HCT116 (cell line): ENCODE data around the gene SELE. TPM values are rescaled to one million over a fixed set of nuclear protein-coding genes. Genes with fewer than 3 reads are reported as not detected.

Experiments used
- ATAC-seq: fragments of 200-7000 bp; cut with Tn5 transposase; 2 replicates; pipeline ENCODE4 v1.9.1; 2020; ENCODE audit warnings: mild to moderate bottlenecking, moderate library complexity
- BruUV-seq: library from RNA; stranded (reverse); fragments of 400-500 nt; replicated peaks from 2 replicates; lab custom pipeline; 2021; lab: Mats Ljungman, UMichigan
- CTCF ChIA-PET: fragments of 300-600 bp; sonication (Branson Sonifier 250); formaldehyde crosslinking; loops from one replicate; lab custom pipeline; 2021; ENCODE audit warnings: antibody characterized with exemption; lab: Charles Lee
- POLR2A ChIA-PET: fragments of 300-600, 350-600 bp; sonication (Branson Sonifier 250); formaldehyde crosslinking; loops from one replicate; lab custom pipeline; 2021; ENCODE audit warnings: antibody characterized with exemption; lab: Charles Lee
- RAD21 ChIA-PET, 2 experiments: fragments of 300-600 bp; sonication (Branson Sonifier 250); formaldehyde crosslinking; loops; one replicate each; lab custom pipeline; 2023; ENCODE audit warnings: low total read pairs in 2 of 2; ENCODE audit not compliant: uncharacterized antibody in 2 of 2, unreplicated experiment in 2 of 2, low non-redundant PET in 1 of 2; lab: Charles Lee
- DNase-seq: peaks from one replicate; pipeline ENCODE4 v3.0.0-alpha.2; 2010; ENCODE audit warnings: low read depth, low spot score
- H2AFZ ChIP-seq: fragments of 200-600 bp; shearing (Covaris generic), sonication (generic); 2 replicates; pipeline ENCODE4 v1.6.1; 2017; ENCODE audit warnings: low read depth, mixed run types, mixed read lengths, antibody characterized with exemption, low read length; ENCODE audit not compliant: poor library complexity, severe bottlenecking
- H3K27ac ChIP-seq: 2 replicates; pipeline ENCODE4 v1.5.1; 2012; ENCODE audit warnings: low read depth, low read length
- H3K27me3 ChIP-seq: fragments of 200-600 bp; sonication (generic); 2 replicates; pipeline ENCODE4 v1.6.1; 2016; ENCODE audit warnings: mixed run types, low read length, mixed read lengths; ENCODE audit not compliant: insufficient read depth
- H3K36me3 ChIP-seq, 2 experiments: fragments of 200-500 bp in 1 of 2; fragments of 200-600 bp in 1 of 2; sonication (Bioruptor generic) in 1 of 2; sonication (generic) in 1 of 2; 2 replicates each; pipeline versions ENCODE4 v1.5.1 to v1.6.1; 2014 to 2016; ENCODE audit warnings: low read length in 2 of 2, inconsistent platforms in 1 of 2, mixed read lengths in 1 of 2, mixed run types in 1 of 2; ENCODE audit not compliant: insufficient read depth in 2 of 2, control insufficient read depth in 1 of 2
- H3K4me1 ChIP-seq, 2 experiments: fragments of 200-600 bp in 1 of 2; sonication (generic) in 1 of 2; 2 replicates each; pipeline versions ENCODE4 v1.5.1 to v1.6.1; 2012 to 2017; ENCODE audit warnings: low read length in 2 of 2, inconsistent platforms in 1 of 2, mild to moderate bottlenecking in 1 of 2, mixed read lengths in 1 of 2, mixed run types in 1 of 2, moderate library complexity in 1 of 2; ENCODE audit not compliant: insufficient read depth in 2 of 2, control insufficient read depth in 1 of 2
- H3K4me2 ChIP-seq: fragments of 200-600 bp; sonication (generic); 2 replicates; pipeline ENCODE4 v1.6.1; 2017; ENCODE audit warnings: mixed run types, low read length, mixed read lengths
- H3K4me3 ChIP-seq, 2 experiments: fragments of 200-600 bp in 1 of 2; sonication (generic) in 1 of 2; replicated peaks in 1 of 2; 2 replicates each; pipeline ENCODE4 v1.5.1; 2011 to 2016; ENCODE audit warnings: low read length in 2 of 2, control low read depth in 1 of 2, low read depth in 1 of 2, mild to moderate bottlenecking in 1 of 2, mixed read lengths in 1 of 2, mixed run types in 1 of 2
- H3K79me2 ChIP-seq: fragments of 200-600 bp; sonication (generic); 2 replicates; pipeline ENCODE4 v1.6.1; 2017; ENCODE audit warnings: mild to moderate bottlenecking, mixed run types, low read length, moderate library complexity, mixed read lengths; ENCODE audit not compliant: insufficient read depth
- H3K9ac ChIP-seq: fragments of 200-600 bp; sonication (generic); 2 replicates; pipeline ENCODE4 v1.6.1; 2016; ENCODE audit warnings: low read length, mixed read lengths
- H3K9me2 ChIP-seq: fragments of 200-600 bp; sonication (generic), shearing (Covaris generic); 2 replicates; pipeline ENCODE4 v1.6.1; 2017; ENCODE audit warnings: mixed run types, mild to moderate bottlenecking, moderate library complexity; ENCODE audit not compliant: insufficient read depth
- H3K9me3 ChIP-seq, 2 experiments: fragments of 200-500 bp in 1 of 2; fragments of 200-600 bp in 1 of 2; sonication (Bioruptor generic) in 1 of 2; sonication (generic) in 1 of 2; 2 replicates each; pipeline ENCODE4 v1.6.1; 2014 to 2017; ENCODE audit warnings: low read length in 2 of 2, mixed read lengths in 2 of 2, inconsistent platforms in 1 of 2, low read depth in 1 of 2, mild to moderate bottlenecking in 1 of 2, mixed run types in 1 of 2, moderate library complexity in 1 of 2; ENCODE audit not compliant: control insufficient read depth in 1 of 2, insufficient read depth in 1 of 2
- H4K20me1 ChIP-seq: fragments of 200-600 bp; sonication (generic), shearing (Covaris generic); 2 replicates; pipeline ENCODE4 v1.6.1; 2017; ENCODE audit warnings: mixed run types, mild to moderate bottlenecking, moderate library complexity; ENCODE audit not compliant: insufficient read depth
- CBX3 ChIP-seq: IDR thresholded peaks from 2 replicates; pipeline ENCODE4 v1.6.1; 2012; ENCODE audit warnings: low read depth
- CTCF ChIP-seq, 3 experiments: fragments of 200-600 bp in 1 of 3; sonication (generic) in 1 of 3; IDR thresholded peaks in 2 of 3; conservative IDR thresholded peaks in 1 of 3; 2 replicates each; pipeline ENCODE4 v1.5.1; 2012 to 2017; ENCODE audit warnings: low read depth in 2 of 3, low read length in 2 of 3, antibody characterized with exemption in 1 of 3, borderline replicate concordance in 1 of 3, control low read depth in 1 of 3, mild to moderate bottlenecking in 1 of 3, mixed read lengths in 1 of 3, mixed run types in 1 of 3, moderate library complexity in 1 of 3; ENCODE audit not compliant: insufficient read depth in 1 of 3
- EZH2phosphoT487 ChIP-seq: fragments of 200-600 bp; IDR thresholded peaks from 2 replicates; pipeline ENCODE4 v1.6.1; 2018; ENCODE audit warnings: antibody characterized with exemption, borderline replicate concordance
- FOSL1 ChIP-seq: IDR thresholded peaks from 2 replicates; pipeline ENCODE4 v1.6.1; 2012; ENCODE audit warnings: low read depth
- JUND ChIP-seq: IDR thresholded peaks from 2 replicates; pipeline ENCODE4 v1.6.1; 2012
- SP1 ChIP-seq: IDR thresholded peaks from 2 replicates; pipeline ENCODE4 v1.6.1; 2012; ENCODE audit warnings: low read depth
- SRF ChIP-seq: IDR thresholded peaks from 2 replicates; pipeline ENCODE4 v1.6.1; 2012; ENCODE audit warnings: low read depth
- YY1 ChIP-seq: IDR thresholded peaks from 2 replicates; pipeline ENCODE4 v1.6.1; 2011; ENCODE audit warnings: low read length, low read depth, moderate library complexity, mild to moderate bottlenecking; ENCODE audit not compliant: insufficient replicate concordance; ENCODE audit errors: extremely low read depth
- ZNF274 ChIP-seq: fragments of 200-500 bp; sonication (Bioruptor generic); IDR thresholded peaks from 2 replicates; pipeline ENCODE4 v1.6.1; 2014; ENCODE audit warnings: mild to moderate bottlenecking, low read depth, low read length, inconsistent platforms
- intact Hi-C: fragments of 100-400 bp; cut with micrococcal nuclease; formaldehyde crosslinking; loops from 2 replicates; pipeline ENCODE4 v1.10.0; 2022
- total RNA-seq: library from RNA; stranded (reverse); gene quantifications from one replicate; pipeline ENCODE4 v1.2.1, GENCODE V29; 2021; ENCODE audit not compliant: unreplicated experiment
- TF ChIP-seq, protein P1 (sequence below): IDR thresholded peaks from 2 replicates; pipeline ENCODE4 v1.6.1; 2012; ENCODE audit warnings: low read depth

Gene SELE
- total RNA-seq, 1 experiment from 2014 or later = not detected

GRCh38 chr1:169765580-169766331 is 31.9 kb upstream of the SELE start:
- Histone ChIP-seq H3K27ac (no peak overlapping the region), H2AFZ (no peak overlapping the region), H3K4me2 (no peak overlapping the region), H3K79me2 (no peaks in the 10 kb centered on the region), H3K36me3 (no peaks in the 10 kb centered on the region), H3K27me3 (no peaks in the 10 kb centered on the region), H3K4me3 (no peak overlapping the region), H3K9me3 (no peaks in the 10 kb centered on the region)
- intact Hi-C loops = no loop called here
- ATAC-seq (no peak), DNase-seq (no peak)
- no TSS peak for BruUV-seq
- POLR2A ChIA-PET = no interaction called here
- TF ChIP-seq EZH2phosphoT487 (no peak), SRF (no peak), CTCF (IDR thresholded peaks at IDR 0.05 in 2 of 3, conservative IDR thresholded peaks at IDR 0.05 in 1 of 3; ENCODE audit: borderline replicate concordance in 1 of 3, insufficient read depth in 1 of 3, low read depth in 2 of 3, low read length in 2 of 3) (no peak), ZNF274 (no peak), FOSL1 (no peak), YY1 (no peak), JUND (no peak), CBX3 (no peak), SP1 (no peak)
- TF ChIP-seq, protein P1, sequence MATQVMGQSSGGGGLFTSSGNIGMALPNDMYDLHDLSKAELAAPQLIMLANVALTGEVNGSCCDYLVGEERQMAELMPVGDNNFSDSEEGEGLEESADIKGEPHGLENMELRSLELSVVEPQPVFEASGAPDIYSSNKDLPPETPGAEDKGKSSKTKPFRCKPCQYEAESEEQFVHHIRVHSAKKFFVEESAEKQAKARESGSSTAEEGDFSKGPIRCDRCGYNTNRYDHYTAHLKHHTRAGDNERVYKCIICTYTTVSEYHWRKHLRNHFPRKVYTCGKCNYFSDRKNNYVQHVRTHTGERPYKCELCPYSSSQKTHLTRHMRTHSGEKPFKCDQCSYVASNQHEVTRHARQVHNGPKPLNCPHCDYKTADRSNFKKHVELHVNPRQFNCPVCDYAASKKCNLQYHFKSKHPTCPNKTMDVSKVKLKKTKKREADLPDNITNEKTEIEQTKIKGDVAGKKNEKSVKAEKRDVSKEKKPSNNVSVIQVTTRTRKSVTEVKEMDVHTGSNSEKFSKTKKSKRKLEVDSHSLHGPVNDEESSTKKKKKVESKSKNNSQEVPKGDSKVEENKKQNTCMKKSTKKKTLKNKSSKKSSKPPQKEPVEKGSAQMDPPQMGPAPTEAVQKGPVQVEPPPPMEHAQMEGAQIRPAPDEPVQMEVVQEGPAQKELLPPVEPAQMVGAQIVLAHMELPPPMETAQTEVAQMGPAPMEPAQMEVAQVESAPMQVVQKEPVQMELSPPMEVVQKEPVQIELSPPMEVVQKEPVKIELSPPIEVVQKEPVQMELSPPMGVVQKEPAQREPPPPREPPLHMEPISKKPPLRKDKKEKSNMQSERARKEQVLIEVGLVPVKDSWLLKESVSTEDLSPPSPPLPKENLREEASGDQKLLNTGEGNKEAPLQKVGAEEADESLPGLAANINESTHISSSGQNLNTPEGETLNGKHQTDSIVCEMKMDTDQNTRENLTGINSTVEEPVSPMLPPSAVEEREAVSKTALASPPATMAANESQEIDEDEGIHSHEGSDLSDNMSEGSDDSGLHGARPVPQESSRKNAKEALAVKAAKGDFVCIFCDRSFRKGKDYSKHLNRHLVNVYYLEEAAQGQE = no peak
- TF ChIP-seq, all 23 proteins: peak for 0
- CTCF ChIA-PET = no interaction called here
- no peaks in the 10 kb centered on the region for H3K4me1 ChIP-seq
- no peak overlapping the region for H3K9ac ChIP-seq
- RAD21 ChIA-PET = no interaction called here
- no peaks in the 10 kb centered on the region for H3K9me2 ChIP-seq
- H4K20me1 ChIP-seq = no peaks in the 10 kb centered on the region
